ENCODE data around the gene PDIK1L.

The PDIK1L gene

DNA sequence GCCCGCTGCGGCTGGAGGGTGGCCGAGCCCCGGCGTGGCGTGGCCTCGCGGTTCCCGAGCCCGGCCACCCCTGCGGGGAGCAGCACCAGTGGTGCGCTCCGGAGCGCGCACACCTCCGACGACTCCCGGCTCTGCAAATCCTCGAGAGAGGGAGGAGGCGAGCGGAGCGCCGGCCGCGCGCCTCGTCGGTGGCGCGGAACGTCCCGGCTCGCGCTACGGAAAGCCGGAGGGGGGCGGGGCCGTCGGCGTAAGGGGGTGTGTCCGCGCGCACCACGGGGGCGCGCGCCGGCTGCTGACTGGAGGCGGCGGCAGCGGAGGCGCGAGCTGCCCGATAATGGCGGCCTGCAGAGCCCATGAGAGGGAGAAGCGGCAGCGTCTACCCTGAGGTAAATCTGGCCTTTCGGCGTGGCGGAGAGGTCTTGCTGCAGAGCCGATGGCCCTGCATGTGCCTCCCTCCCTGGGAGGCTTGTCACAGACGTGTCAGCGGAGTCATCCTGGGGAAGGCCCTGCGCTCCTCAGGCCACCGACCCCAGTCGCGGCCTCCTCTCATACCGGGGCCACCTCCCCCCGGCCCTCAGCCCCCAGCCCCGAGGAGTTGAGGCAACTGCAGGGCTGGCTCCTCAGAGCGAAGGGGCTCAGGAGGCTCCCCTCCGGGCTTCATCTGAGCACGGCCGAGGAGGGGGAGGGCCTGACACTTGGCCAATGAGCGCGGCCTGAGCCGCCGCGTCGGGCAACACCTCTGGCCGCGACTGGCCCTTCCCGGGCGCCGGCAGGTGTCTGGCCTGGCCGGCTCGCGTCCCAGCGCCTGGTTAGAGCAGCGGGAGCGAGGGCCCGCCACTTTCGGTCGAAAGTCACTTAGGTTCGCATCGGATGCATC, at the start of gene PDIK1L:
PDIK1L (plus strand) TSS at position 295 of the 877 bp plus-strand sequence. CDS start 2,485 bp downstream, outside the sequence.
- no peaks in the 10 kb centered on the region for H3K9me3 ChIP-seq (ENCODE audit: control insufficient read depth in 1 of 2, low read length in 2 of 2)
- H3K27me3 ChIP-seq (ENCODE audit: low read depth, low read length) = no peaks in the 10 kb centered on the region
- H3K36me3 ChIP-seq (ENCODE audit: control insufficient read depth in 1 of 2, insufficient read depth in 2 of 2, low read length in 2 of 2) = peaks cover 5 to 17% of the 10 kb centered on the region in 2 donors
- H3K4me1 ChIP-seq (ENCODE audit: control insufficient read depth in 1 of 2, insufficient read depth in 2 of 2, low read length in 2 of 2) = peaks cover 14 to 24% of the 10 kb centered on the region in 2 donors
- peak within 1 kb of the TSS; percentile 90 for H3K4me3 ChIP-seq (ENCODE audit: low read depth in 1 of 2, low read length in 2 of 2)
- H3K27ac ChIP-seq (ENCODE audit: low read length) = peak within 1 kb of the TSS; percentile 93

DNA sequence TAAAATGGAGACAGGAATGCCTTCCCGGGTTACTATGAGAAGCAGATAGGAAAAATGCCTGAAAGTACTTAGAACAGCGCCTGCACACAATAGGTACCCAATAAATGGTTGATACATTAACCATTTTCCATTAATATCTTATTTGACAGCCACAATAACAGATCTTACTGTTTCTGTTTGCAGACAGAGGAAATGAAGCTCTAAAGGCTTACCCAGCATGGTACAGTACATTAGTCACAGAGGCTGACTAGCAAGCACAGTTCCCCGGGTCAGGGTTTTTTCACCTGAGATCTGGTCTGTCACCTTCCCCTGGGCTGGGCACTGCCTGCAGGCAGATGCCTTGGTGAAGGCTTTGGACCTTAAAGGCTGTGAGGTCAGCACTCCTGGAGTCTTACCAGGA, 47.1 kb upstream of the PDIK1L start:
- Histone ChIP-seq H3K4me3 (ENCODE audit: low read depth in 1 of 2, low read length in 2 of 2) (no peak overlapping the region), H3K4me1 (ENCODE audit: control insufficient read depth in 1 of 2, insufficient read depth in 2 of 2, low read length in 2 of 2) (peaks cover 0 to 7% of the 10 kb centered on the region in 2 donors), H3K27me3 (ENCODE audit: low read depth, low read length) (peaks cover 6% of the 10 kb centered on the region)

DNA sequence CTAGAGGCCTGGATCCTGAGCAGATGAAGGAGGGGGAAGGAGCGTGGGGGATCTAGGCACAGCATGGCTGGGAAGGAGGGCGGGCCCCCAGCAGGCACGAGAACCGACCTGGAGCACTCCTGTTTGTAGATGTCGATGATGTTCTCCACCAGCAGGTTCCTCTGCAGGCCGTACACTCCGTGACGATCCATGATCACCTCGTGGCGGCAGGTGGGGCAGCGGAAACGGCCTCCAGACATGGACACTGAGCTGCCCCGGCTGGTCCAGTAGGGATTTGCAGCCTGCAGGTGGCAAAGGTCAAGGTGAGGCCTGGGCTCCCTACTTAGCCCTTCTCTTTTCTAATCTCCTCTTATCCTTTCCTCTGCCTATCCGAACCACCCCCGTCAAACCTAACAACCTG, 45.5 kb upstream of the PDIK1L start:
- peaks cover 0 to 7% of the 10 kb centered on the region in 2 donors for H3K4me1 ChIP-seq (ENCODE audit: control insufficient read depth in 1 of 2, insufficient read depth in 2 of 2, low read length in 2 of 2)
- no peaks in the 10 kb centered on the region for H3K9me3 ChIP-seq (ENCODE audit: control insufficient read depth in 1 of 2, low read length in 2 of 2)
- H3K36me3 ChIP-seq (ENCODE audit: control insufficient read depth in 1 of 2, insufficient read depth in 2 of 2, low read length in 2 of 2) = no peaks in the 10 kb centered on the region
- H3K4me3 ChIP-seq (ENCODE audit: low read depth in 1 of 2, low read length in 2 of 2) = no peak overlapping the region
- no peaks in the 10 kb centered on the region for H3K27me3 ChIP-seq (ENCODE audit: low read depth, low read length)
- H3K27ac ChIP-seq (ENCODE audit: low read length) = no peak overlapping the region

More for the DNA sequence above, 47.1 kb upstream of the PDIK1L start:
- Histone ChIP-seq H3K9me3 (ENCODE audit: control insufficient read depth in 1 of 2, low read length in 2 of 2) (no peaks in the 10 kb centered on the region), H3K27ac (ENCODE audit: low read length) (no peak overlapping the region), H3K36me3 (ENCODE audit: control insufficient read depth in 1 of 2, insufficient read depth in 2 of 2, low read length in 2 of 2) (no peaks in the 10 kb centered on the region)

DNA sequence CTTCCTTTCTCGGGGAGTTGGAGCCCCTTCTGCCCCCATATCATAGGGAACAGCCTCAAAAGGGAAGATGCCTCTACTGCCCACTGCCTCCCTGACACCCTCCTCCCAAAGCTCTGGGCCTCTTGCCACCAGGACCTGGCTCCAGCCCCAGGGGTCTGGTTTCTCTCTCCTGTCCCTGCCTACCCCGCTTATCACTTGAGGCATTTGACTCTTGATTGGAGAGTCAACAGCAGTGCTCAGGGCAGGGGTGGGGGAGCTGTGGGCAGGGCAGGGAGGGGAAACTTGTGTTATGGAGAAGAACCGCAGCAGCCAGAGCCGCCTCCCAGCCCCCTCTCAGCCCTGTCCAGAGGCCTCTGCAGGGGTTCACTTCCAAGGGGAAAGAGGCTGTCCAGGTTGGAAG, 44.8 kb upstream of the PDIK1L start:
- H3K36me3 ChIP-seq (ENCODE audit: control insufficient read depth in 1 of 2, insufficient read depth in 2 of 2, low read length in 2 of 2) = no peaks in the 10 kb centered on the region
- no peaks in the 10 kb centered on the region for H3K27me3 ChIP-seq (ENCODE audit: low read depth, low read length)
- no peaks in the 10 kb centered on the region for H3K9me3 ChIP-seq (ENCODE audit: control insufficient read depth in 1 of 2, low read length in 2 of 2)
- peaks cover 0 to 7% of the 10 kb centered on the region in 2 donors for H3K4me1 ChIP-seq (ENCODE audit: control insufficient read depth in 1 of 2, insufficient read depth in 2 of 2, low read length in 2 of 2)
- H3K27ac ChIP-seq (ENCODE audit: low read length) = no peak overlapping the region
- H3K4me3 ChIP-seq (ENCODE audit: low read depth in 1 of 2, low read length in 2 of 2) = no peak overlapping the region

DNA sequence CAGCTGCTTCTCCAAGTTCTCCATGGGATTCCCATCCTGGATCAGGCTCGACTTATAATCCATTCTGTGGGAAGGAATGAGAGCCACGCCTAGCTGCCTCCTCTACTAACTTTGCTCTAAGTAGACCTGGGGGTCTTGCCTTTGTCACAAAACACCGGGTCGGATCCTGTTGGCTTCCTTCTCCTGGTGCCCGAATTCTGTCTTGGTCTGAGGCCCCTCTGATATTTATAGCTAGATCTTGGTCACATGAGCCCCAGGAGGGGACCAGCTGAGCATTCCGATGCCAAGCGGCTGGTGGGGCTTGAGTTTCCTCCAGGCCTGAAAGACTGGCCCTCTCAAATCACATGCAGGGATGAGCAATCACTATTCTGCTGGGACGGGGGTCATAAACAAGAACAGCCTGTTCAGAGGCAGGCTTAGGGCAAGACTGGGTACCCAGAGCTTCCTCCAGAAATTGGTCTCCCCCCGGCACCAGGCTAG, 44.2 kb upstream of the PDIK1L start, which contains the start of gene TRIM63:
TRIM63 (minus strand) TSS at position 199 of the 480 bp plus-strand sequence; CDS start at position 63, 136 bp downstream.
- H3K4me1 ChIP-seq (ENCODE audit: control insufficient read depth in 1 of 2, insufficient read depth in 2 of 2, low read length in 2 of 2) = peaks cover 0 to 7% of the 10 kb centered on the region in 2 donors
- H3K9me3 ChIP-seq (ENCODE audit: control insufficient read depth in 1 of 2, low read length in 2 of 2) = no peaks in the 10 kb centered on the region
- H3K36me3 ChIP-seq (ENCODE audit: control insufficient read depth in 1 of 2, insufficient read depth in 2 of 2, low read length in 2 of 2) = no peaks in the 10 kb centered on the region
- H3K4me3 ChIP-seq (ENCODE audit: low read depth in 1 of 2, low read length in 2 of 2) = no peak within 1 kb of the TSS
- H3K27ac ChIP-seq (ENCODE audit: low read length) = no peak within 1 kb of the TSS
- H3K27me3 ChIP-seq (ENCODE audit: low read depth, low read length) = no peaks in the 10 kb centered on the region

DNA sequence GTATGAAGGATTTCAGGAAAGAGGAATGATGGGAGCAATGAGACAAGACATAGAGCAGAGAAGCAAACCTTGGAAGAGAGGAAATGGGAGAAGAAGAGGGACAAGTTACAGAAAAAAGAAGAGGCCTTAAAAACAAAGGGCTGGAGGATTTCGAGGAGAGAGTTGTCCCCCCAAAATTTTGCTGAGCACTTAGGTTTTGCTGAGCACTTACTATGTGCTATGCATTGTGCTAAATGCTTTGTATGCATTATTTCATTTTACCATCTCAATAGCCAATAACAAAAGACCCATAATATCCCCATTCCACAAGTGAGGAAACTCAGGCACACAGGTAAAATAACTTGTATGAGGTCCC, 41.7 kb upstream of the PDIK1L start:
- H3K27ac ChIP-seq (ENCODE audit: low read length) = no peak overlapping the region
- peaks cover 0 to 7% of the 10 kb centered on the region in 2 donors for H3K4me1 ChIP-seq (ENCODE audit: control insufficient read depth in 1 of 2, insufficient read depth in 2 of 2, low read length in 2 of 2)
- no peaks in the 10 kb centered on the region for H3K9me3 ChIP-seq (ENCODE audit: control insufficient read depth in 1 of 2, low read length in 2 of 2)
- H3K36me3 ChIP-seq (ENCODE audit: control insufficient read depth in 1 of 2, insufficient read depth in 2 of 2, low read length in 2 of 2) = no peaks in the 10 kb centered on the region
- no peaks in the 10 kb centered on the region for H3K27me3 ChIP-seq (ENCODE audit: low read depth, low read length)
- no peak overlapping the region for H3K4me3 ChIP-seq (ENCODE audit: low read depth in 1 of 2, low read length in 2 of 2)

DNA sequence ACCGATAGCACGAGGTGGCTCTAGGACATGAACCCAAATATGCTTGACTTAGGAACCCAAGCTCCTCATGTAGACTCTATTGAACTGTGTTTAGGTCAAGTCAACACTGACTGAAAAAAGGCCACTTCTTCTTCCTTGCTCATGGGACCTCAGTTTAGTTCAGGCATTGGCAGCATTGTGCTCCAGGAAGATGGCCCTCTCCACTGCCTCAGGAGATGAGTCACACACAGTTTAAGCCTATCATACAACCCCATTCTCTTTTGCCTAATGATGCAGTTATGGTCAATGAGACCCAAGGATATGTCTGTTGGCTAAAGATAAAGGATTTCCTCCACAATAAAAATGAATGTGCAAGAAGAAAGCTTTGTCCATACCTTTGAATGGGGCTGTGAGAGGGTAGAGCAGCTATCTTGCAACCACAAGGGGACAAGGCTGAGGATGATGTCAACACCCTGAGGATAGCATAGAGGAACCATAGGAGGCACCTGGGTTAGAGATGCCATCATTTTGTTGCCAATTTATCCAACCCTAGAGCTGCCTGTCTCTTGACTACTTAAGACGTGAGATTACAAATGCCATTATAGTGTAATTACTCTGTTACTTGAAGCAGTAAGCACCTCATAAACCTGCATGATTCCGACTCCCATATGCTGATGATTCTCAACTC, 41.2 kb upstream of the PDIK1L start:
- Histone ChIP-seq H3K9me3 (ENCODE audit: control insufficient read depth in 1 of 2, low read length in 2 of 2) (no peaks in the 10 kb centered on the region), H3K36me3 (ENCODE audit: control insufficient read depth in 1 of 2, insufficient read depth in 2 of 2, low read length in 2 of 2) (no peaks in the 10 kb centered on the region), H3K4me3 (ENCODE audit: low read depth in 1 of 2, low read length in 2 of 2) (no peak overlapping the region), H3K4me1 (ENCODE audit: control insufficient read depth in 1 of 2, insufficient read depth in 2 of 2, low read length in 2 of 2) (peaks cover 0 to 7% of the 10 kb centered on the region in 2 donors), H3K27me3 (ENCODE audit: low read depth, low read length) (peaks cover under 1% of the 10 kb centered on the region), H3K27ac (ENCODE audit: low read length) (no peak overlapping the region)

DNA sequence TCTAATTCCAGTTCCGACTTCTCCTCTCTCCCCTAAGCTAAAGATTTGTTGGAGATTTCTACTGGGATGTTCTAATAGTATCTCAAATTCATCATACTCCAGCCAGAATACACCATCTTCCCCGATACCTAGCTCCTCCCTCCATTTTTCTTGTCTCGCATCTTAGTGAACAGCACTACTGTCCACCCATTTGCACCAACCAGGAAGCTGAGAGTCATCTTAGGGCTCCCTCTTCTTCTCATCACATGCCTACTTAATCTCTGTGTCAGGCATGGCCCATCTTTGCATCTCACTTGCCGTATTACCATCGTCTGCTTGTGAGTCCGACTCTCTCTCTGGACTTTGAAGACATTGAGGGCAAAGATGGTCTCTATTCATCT, 40.7 kb upstream of the PDIK1L start:
- no peaks in the 10 kb centered on the region for H3K9me3 ChIP-seq (ENCODE audit: control insufficient read depth in 1 of 2, low read length in 2 of 2)
- H3K27me3 ChIP-seq (ENCODE audit: low read depth, low read length) = peaks cover 5% of the 10 kb centered on the region
- no peak overlapping the region for H3K27ac ChIP-seq (ENCODE audit: low read length)
- no peak overlapping the region for H3K4me3 ChIP-seq (ENCODE audit: low read depth in 1 of 2, low read length in 2 of 2)
- H3K36me3 ChIP-seq (ENCODE audit: control insufficient read depth in 1 of 2, insufficient read depth in 2 of 2, low read length in 2 of 2) = no peaks in the 10 kb centered on the region
- H3K4me1 ChIP-seq (ENCODE audit: control insufficient read depth in 1 of 2, insufficient read depth in 2 of 2, low read length in 2 of 2) = peaks cover 0 to 7% of the 10 kb centered on the region in 2 donors

DNA sequence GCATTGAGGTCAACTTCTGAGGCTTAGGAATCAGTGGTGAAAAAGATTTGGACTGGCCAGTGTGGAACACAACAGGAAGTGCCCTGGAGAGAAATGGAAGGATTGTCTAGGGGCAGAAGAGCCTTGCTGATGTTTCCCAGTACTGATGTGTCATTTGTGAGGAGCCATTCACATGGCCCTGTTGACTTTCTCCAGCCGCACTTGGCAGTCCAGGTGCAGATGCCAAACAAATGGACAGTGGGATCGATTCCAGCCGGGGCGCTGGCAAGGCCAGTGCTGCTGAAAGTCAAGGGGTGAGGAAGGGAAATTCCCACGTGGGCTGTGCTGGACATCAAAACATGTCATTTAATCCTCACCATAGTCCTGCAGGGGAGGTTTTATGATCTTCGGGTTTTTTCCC, 39.3 kb upstream of the PDIK1L start:
- Histone ChIP-seq H3K27ac (ENCODE audit: low read length) (no peak overlapping the region), H3K4me1 (ENCODE audit: control insufficient read depth in 1 of 2, insufficient read depth in 2 of 2, low read length in 2 of 2) (peaks cover 0 to 2% of the 10 kb centered on the region in 2 donors), H3K9me3 (ENCODE audit: control insufficient read depth in 1 of 2, low read length in 2 of 2) (no peaks in the 10 kb centered on the region), H3K27me3 (ENCODE audit: low read depth, low read length) (peaks cover 6% of the 10 kb centered on the region), H3K4me3 (ENCODE audit: low read depth in 1 of 2, low read length in 2 of 2) (no peak overlapping the region), H3K36me3 (ENCODE audit: control insufficient read depth in 1 of 2, insufficient read depth in 2 of 2, low read length in 2 of 2) (no peaks in the 10 kb centered on the region)

DNA sequence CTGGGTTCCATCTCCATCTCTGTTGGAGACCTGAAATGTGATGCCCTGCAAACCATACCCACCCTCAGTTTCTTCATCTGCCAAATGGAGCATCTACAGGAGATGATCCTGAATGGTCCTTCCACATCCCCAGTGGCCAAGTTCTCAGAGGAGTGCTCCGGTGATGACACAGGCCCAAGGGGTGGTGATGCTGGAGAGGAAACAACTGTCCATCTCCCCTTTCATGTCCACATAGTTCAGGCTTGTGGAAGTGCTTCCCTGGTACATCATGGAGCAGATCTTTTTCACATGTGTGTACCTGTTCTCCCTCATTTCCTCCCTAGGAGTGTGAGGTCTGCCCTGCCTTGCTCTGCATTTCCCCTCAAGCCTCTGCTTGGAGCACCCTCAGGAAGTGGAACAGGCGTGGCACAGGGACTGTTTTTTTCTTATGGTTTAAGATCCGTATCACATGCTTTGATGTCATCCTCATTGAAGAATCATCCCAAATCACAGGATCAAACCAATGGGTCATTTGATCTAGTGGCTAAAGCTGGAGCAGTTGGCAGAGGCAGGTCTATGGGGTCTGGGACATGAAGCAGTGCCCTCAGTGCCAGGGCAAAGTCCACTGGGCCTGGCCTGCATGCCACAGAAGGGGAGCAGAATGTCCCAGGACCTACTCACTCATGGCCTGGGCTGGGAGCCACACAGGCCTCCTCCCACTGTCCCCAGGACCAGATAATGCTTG, 36.0 kb upstream of the PDIK1L start:
- Histone ChIP-seq H3K27me3 (ENCODE audit: low read depth, low read length) (peaks cover 6% of the 10 kb centered on the region), H3K4me1 (ENCODE audit: control insufficient read depth in 1 of 2, insufficient read depth in 2 of 2, low read length in 2 of 2) (no peaks in the 10 kb centered on the region), H3K36me3 (ENCODE audit: control insufficient read depth in 1 of 2, insufficient read depth in 2 of 2, low read length in 2 of 2) (no peaks in the 10 kb centered on the region), H3K9me3 (ENCODE audit: control insufficient read depth in 1 of 2, low read length in 2 of 2) (no peaks in the 10 kb centered on the region), H3K4me3 (ENCODE audit: low read depth in 1 of 2, low read length in 2 of 2) (no peak overlapping the region), H3K27ac (ENCODE audit: low read length) (no peak overlapping the region)

DNA sequence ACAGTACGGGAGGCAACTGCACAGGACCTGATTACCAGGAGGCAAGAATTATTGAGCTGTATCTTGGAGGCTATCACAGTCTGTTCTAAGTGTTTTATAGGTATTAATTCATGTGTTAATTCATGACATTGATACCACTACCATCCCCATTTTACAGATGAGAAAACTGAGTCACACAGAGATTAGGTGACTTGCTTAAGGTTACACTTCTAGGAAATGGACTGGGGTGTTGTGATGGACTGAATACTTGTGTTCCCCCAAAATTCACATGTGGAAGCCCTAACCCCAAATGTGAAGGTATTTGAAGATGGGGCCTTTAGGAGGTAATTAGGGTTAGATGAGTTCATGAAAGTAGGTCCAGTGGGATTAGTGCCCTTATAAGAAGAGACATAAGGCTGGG, 34.1 kb upstream of the PDIK1L start:
- Histone ChIP-seq H3K27ac (ENCODE audit: low read length) (no peak overlapping the region), H3K4me3 (ENCODE audit: low read depth in 1 of 2, low read length in 2 of 2) (no peak overlapping the region), H3K9me3 (ENCODE audit: control insufficient read depth in 1 of 2, low read length in 2 of 2) (no peaks in the 10 kb centered on the region), H3K4me1 (ENCODE audit: control insufficient read depth in 1 of 2, insufficient read depth in 2 of 2, low read length in 2 of 2) (no peaks in the 10 kb centered on the region), H3K27me3 (ENCODE audit: low read depth, low read length) (peaks cover 6% of the 10 kb centered on the region), H3K36me3 (ENCODE audit: control insufficient read depth in 1 of 2, insufficient read depth in 2 of 2, low read length in 2 of 2) (no peaks in the 10 kb centered on the region)

All from muscle layer of duodenum (tissue), 2 donors.